Fibroblast of skin of back (primary cell): ENCODE data around the gene WASHC4.
A peak's percentile ranks its signal among the peaks of the same experiment; 100 is the strongest.
"Not testable (repeated sequence)": the region's sequence is repeated elsewhere in the genome, so short reads cannot be mapped to it uniquely, and the experiment has no call there.

Source experiments
- DNase-seq: peaks from one replicate; pipeline ENCODE4 v3.0.0-alpha.2; 2013

The WASHC4 gene

DNA sequence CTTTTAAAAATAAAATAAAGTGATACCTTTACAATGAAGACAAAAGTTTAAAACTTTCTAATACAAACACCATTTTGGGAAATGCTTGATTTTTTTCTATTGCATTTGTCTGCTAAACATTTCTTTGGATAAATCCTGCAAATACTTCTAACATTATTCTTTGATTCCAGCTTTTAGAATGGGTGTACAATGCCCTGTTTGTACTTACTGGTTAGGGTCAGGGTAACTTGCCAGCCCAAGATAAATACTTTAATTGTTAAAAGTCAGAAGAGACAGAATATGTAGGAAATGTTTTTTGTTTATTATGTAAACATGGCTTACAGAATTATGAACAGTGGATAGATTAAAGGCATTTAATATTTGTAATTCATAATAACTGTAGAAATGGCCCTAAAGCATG, 60.5 kb downstream of the WASHC4 start:
- DNase-seq: no peak

DNA sequence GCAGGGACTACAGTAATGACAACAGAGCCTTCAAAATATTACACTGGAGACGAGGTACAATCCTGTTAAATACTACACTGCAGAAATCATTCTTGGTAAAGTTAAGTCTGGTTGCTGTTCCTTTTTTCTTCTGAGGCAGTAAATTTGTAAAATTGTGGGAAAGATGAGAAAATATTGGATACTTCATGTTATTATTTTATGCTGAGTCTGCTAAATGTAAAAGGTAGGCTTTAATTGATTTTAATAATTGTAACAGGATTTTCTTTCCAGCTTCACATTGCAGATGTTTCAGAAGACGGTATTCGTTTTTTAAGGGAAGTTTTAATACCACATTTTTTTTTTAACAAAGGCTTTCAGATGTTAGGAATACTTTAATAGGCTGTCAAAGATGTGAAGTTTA, 62.6 kb downstream of the WASHC4 start:
- DNase-seq: no peak

DNA sequence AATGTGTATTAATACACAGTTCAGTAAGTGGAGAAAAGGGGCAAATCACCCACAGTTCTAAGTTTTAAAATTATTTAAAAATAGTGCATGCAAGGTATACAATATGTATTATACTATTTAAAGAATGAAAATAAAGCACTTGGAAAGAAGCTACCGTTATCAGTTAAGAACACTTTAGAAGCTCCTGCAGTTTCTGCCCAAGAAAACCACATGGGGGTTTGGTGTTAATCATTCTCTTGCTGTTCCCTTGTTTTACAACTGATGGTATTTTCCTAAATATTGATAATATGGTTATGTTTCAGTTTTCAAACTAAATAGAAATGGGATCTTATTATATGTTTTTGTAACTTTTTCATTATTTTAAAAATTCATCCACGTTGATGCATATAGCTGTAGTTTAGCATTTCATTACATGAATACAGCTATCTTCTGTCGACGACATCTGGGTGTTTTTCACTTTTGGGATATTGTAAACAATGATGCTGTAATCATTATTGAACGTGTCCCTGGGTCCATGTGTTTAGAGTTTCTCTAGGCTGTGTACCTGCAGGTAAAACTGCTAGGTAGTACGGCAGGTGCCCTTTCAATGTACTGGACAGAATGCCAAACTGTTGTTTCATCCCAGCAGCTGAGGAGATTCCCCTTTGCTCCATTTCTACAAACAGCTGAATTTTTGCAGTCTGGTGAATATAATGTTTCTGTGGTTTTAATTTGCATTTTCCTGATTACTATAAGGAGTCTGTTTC, 64.3 kb downstream of the WASHC4 start:
- no peak for DNase-seq

DNA sequence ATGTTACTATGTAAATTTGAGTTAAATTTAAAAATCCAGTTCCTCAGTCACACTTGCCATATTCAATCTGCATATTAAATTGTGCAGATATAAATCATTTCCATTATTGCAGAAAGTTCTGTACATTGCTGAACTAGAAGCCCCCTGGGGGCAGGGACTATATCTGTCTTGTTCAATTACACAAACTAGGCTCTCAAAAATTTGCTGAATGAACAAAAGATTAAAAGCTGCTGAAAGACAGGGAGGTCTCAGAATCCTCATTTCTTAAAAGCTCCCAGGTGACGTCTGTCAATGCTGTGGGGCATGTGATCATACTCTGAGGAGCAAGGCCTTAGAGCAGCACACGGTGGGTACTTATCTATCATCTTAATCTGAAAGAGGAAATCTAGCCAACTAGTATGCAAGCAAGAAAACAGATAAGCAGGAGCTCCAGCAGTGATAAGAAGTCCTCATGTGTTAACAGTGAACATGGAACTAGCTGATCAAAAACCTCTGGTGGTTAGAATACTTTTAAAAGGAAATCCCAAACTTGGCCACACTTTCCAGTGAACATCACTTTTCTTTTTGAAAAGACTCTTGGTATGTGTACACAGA, 68.0 kb downstream of the WASHC4 start:
- no peak for DNase-seq

DNA sequence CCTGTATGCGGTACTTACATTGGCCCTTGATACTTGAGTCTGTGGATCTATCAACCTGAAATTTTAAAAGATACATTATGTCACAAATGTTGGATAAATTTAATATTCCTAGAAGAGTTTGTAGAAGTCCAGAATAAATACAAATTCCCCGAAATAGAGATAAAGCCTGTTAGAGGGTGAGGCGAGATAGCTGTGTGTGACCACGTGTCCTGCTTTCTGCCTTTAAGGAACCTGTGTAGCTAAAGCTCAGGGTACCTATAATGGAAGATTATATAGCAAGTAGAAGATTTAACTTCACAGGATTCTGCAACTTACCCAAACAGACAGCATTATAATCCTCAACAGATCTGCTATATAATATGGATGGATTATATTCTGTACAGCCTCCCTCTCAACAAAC, 69.7 kb downstream of the WASHC4 start:
- no peak for DNase-seq

DNA sequence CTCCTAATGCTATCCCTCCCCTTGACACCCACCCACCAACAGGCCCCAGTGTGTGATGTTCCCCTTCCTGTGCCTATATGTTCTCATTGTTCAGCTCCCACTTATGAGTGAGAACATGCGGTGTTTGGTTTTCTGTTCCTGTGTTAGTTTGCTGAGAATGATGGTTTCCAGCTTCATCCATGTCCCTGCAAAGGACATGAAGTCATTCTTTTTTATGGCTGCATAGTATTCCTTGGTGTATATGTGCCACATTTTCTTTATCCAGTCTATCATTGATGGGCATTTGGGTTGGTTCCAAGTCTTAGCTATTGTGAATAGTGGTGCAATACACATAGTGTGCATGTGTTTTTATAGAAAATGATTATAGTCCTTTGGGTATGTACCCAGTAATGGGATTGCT, 71.6 kb downstream of the WASHC4 start:
- DNase-seq: not testable (repeated sequence)

DNA sequence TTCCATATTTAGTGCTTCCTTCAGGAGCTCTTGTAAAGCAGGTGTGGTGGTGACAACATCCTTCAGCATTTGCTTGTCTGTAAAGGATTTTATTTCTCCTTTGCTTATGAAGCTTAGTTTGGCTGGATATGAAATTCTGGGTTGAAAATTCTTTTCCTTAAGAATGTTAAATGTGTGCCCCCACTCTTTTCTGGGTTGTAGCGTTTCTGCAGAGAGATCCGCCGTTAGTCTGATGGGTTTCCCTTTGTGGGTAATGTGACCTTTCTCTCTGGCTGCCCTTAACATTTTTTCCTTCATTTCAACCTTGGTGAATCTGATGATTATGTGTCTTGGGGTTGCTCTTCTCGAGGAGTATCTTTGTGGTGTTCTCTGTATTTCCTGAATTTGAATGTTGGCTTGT, 75.9 kb downstream of the WASHC4 start:
- not testable (repeated sequence) for DNase-seq

DNA sequence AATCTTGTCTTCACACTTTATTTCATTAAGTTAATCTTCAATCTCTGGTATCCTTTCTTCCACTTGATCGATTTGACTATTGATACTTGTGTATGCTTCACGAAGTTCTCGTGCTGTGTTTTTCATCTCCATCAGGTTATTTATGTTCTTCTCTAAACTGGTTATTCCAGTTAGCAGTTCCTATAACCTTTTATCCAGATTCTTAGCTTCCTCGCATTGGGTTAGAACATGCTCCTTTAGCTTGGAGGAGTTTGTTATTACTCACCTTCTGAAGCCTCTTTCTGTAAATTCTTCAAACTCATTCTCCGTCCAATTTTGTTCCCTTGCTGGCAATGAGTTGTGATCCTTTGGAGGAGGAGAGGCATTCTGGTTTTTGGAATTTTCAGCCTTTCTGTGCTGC, 76.4 kb downstream of the WASHC4 start:
- DNase-seq: not testable (repeated sequence)

DNA sequence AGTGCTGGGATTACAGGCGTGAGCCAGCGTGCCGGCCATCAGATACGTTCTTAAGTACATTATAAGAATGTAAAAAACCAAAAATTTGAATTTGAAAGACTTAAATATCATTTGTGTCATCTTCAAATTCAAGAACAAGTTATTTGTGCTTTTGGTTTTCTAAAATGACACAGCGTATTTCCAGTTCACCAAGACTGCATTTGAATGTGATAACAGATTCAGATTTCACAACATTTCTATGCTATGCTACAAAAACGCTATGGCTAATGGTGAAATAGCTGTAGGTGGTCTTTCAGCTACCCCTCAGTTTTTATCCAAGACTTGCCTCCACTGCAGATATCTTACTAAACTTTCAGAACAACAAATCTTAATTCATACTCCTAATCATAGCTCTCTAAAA, 81.8 kb downstream of the WASHC4 start:
- no peak for DNase-seq

DNA sequence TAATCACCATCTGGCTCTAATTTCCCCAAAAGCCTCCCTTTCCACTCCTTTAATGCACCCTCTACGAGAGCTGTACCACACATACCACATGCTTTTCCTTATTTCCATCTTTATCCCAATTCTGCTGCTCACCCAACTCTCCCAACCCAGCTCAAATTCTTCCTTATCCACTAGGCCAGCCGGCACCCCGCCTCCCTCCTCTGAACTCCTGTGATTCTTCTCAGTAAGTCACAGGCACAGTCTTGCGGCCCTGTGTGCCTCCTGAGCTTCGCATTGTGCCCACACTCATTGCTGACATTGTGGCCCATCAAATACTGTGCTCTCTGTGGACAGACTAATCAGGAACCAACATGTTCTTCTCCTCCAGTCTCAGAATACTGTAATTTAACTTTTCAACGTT, 83.0 kb downstream of the WASHC4 start:
- DNase-seq: no peak

DNA sequence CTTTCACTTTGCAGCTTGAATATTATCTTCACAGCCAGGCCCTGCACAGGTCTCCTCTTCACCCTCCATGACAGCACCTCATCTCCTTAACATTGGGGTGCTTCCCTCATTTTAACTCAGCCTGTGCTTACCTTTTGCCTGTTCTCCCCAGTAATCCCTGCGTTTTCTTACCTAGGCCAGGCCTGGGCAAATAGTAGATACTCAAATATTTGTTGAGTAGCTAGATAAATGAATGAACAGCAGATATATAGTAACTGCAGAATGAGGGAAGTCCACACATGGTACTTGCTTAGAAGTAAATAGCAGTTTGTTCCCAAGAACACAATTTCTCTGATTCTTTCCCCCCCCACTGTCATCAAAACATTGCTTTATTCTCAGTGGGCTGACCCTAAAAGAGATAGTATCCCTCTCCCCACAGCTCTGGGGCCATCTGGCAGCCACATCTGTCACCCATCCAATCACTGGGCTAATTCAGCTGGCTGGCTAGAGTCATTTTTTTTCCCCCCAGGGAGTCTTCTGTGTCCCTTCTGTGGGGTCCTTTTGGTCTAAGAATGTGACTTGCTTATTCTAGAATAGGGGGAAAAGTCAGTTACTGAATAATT, 85.2 kb downstream of the WASHC4 start:
- DNase-seq: no peak

DNA sequence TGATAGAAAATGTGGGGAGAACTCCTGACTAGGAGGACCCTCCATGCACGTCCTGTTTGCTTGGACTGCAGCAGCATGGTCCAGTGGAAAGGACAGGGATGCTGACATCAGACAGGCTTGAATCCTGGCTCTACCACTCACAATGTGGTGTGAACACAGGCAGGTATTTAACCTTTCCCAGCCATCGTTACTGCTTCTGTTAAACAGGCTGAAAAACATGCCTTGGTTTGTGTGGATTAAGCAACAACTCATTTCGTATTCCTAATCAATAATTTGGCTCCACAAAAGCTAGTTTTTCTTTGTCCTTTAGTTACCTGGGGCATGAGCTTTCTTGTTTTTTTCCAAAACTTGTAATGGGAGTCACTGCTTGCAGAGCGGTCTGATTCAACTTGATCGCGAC, 87.4 kb downstream of the WASHC4 start:
- DNase-seq: no peak

DNA sequence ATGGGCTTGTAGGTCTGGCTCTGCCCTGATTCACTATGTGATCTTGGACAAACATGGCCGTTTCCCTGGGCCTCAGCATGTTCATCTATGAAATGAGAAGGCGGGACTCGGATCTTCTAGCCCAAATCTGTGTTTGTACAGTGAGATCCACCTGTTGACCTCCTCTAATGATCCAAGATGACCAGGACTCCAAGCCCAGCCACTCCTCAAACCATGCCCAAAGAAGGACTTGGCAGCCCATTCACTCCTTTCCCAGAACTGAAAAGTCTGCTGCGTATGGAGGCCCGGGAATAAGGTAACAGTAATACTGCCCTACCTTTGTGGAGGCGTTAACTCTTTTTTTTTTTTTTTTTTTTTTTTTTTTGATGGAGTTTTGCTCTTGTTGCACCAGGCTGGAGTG, 88.6 kb downstream of the WASHC4 start:
- DNase-seq: no peak

DNA sequence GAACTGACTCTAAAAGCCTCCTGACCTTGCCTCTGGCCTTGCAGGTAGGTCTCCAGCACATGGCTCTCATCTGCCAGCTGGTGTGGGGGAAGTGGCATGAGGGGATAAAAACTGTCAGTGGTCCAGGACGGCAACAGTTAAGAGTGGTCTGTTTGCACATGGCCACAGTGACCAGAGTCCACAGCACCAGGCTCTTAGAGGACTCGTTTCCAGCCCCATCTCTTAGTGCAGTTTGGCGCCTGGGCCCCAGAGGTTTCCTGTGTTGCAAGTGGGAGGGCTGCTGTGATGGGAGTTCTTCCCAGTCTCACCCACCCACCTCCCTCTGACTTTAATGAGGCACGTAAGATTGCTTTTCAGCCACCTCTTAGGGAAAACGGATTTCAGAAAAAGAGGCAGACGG, 91.4 kb downstream of the WASHC4 start:
- DNase-seq: no peak

DNA sequence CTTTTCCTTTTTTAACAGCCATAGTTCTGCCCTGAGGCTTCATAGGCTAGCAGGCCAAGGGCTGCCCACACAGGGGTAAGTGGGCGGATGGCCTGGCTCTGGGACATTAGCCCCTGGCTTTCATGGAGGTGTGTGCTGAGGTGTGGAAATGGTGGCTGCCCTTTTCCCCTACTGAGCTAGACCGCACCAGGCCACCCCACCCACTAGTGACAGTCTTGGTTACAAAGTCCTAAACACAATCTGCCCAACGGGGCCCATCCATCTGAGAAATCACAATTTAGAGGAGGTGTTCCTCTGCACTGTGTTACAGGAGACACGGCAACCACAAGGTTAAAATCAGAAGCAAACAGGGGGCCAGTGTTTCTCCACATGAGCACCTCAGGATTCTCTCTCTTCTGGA, 92.9 kb downstream of the WASHC4 start:
- no peak for DNase-seq

DNA sequence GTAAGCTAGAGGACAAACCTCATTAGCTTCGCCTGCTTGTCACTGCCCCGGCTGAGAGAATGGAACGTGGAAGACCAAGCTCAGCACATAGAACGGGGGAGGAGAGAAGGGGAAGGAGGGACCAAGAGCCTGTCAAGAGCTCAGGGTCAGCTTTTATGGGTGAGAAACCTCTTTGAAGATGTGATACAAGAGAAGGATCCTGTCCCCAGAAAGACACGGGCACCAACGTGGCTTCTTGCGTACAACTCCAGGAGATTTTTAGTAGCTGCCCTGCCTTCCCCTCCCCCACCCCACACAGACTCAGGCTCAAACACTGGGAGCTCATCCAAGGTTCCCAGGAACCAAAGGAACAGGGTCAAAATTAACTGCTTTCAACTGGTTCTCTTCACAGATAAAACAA, 93.8 kb downstream of the WASHC4 start:
- DNase-seq: no peak

DNA sequence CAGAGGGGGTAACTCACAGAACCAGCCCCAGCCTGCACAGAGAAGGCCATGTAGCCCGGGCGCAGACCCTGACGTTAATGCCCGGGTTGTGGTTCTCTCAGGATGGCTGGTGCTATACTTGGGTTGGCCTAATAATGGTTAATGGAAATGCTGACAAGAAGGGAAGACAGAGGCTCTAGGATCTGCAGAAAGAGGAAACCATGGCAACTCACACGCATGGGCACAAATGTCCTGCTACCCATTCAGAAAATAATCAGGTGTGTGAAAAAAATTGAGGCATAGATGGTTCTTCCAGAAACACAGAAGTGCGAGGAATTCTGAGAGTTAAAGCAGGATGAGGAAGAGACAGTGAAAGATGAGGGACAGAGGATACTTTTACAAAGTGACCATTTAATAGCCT, 94.7 kb downstream of the WASHC4 start:
- no peak for DNase-seq

DNA sequence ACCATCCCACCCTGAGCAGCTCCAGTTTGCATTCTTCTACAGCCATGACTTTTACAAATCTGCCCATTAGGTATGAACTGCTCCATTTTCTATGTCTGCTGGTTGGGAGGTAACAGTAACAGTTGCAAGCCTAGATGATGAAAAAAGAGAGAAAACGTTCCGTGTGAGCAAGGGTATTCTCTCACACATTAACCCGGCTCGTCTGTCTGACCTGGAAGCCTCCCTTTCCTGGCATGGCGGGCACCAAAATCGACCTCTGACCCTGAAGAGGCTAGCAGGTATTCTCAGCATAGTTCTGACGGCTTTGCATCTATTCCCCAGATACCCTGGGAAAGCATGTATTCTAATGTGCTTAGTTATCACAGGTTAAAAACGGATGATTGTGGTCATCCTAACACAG, 96.6 kb downstream of the WASHC4 start:
- no peak for DNase-seq

DNA sequence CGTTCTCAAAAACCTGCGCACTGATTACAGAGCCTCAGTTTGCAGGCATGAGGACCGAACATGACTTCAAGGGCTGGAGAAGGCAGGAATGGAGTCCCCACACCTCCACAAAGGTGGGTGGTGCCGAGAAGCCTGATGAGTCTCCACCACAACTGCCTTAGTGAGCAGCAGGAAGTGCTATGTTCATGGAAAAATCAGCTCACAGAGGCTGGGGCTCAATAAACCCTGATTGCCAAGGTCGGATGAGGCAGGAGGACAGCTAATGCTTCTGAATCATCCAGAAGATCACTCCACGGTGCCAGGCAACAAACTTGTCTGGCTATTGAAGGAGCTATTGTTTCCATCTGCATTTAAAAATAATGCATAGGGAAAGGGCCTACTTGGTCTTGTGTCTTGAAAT, 97.4 kb downstream of the WASHC4 start:
- peak; percentile 60 for DNase-seq

DNA sequence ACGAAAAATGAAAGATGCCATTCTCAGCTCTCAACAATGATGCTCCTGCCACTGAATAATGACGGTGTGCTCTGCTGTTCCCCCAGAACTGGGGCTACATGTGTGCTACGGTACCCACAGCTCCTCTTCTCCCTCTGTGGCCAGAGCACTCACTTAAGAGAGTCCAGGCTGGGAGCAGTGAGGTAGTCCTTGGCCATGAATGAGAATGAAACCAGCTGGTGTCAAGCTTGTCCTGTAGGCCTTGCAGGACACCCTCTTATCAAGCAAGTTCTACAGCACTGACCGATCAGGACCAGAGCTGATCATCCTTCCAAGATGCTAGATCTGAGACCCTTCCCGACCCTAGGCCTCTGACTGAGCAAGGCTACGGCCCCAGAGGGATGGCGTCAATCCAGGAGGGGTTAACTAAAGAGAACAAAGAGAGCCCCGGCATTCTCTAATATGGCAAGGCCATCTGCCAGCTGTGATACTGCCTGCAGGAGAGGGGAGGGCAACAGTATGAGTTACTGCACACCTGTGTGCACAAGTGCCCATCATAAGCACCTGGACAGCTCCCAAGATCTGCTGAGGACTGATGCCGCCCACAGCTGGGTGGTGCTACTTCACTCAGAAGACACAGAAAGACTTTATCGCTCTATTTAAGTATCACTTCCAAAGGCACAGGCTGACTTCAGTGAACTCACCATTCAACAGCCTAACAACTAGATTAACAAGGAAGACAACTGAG, 98.0 kb downstream of the WASHC4 start:
- no peak for DNase-seq

DNA sequence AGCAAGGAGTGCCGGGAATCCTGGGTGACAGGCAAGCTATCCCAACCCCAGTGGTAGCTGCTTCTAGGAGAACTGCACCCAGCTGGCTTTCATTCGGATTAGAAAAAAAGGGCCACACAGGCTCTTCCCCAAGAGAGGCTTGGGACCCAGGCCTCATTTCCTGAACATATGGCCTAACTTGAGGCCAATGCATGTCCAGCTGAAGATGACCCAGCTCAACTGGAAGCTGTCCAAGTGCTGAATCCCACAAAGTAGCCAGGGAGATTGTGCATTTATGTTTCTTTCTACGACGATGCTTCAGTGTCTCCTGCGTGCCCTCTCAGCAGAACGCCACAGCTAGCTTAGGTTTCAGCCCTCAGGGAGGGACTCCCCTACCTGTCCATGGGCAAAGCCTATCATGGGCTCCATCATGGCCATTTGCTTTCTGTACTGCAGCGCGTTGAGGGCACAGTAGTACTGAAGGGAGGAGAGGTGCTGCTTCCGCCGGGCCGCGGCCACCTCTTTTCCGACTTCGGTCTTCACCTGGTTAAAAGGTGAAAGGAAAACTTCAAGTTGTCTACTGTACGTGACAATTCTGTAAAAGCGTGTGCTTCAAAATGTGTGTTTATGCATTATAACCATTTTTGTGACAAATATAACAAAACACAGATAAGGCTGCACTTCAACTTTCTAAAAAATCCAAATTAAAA, 99.3 kb downstream of the WASHC4 start:
- DNase-seq: no peak

DNA sequence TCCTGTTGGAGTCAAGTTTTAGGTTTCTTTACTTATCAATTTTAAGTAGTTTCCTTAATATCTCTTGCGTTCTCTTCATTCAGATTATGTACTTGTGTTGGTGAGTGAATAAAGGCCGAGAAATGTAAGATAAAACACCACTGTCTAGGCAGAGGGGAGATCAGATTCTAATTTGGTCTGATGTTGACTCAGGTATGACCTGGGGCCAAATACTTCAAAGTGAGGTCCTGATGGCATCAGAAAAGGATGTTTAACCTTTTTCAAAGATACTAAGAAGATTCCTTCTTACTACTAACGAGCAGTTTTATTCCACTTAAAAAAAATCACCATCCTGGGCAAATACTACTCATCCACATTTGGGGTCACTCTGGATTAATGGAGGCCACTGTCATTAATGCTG, 101.6 kb downstream of the WASHC4 start:
- DNase-seq: no peak

DNA sequence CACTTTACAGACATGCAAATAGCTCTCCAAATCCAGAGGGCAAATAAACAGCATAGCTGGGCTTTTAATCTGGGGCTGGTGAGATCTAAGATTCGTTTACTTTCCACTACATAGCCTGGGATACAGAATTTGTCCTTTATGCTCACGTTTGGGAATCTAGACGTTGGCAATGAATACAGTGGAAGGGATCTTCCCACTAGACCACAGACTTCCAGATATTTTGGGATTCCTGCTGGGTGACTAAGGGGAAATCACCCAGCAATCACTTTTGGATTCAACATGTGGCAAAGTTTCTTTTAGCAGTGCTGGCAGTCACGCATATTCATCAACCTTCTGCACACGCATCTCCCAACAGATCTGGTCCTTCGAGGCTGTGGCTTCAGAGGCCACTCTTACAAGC, 104.9 kb downstream of the WASHC4 start:
- DNase-seq: peak; percentile 93
